Breast epithelium (tissue), 4 donors: ENCODE results near the gene EMILIN2. TPM values are rescaled to one million over a fixed set of nuclear protein-coding genes. Genes with fewer than 3 reads are reported as not detected.

Experiments
- DNase-seq, 2 donors: peaks; one replicate each; pipeline ENCODE4 v3.0.0-alpha.2; 2019; ENCODE audit warnings: low spot score in 2 of 2
- H3K27ac ChIP-seq, 2 donors: fragments of 200-600 bp; sonication (generic) in 1 of 2; one replicate each; pipeline ENCODE4 v1.5.1; 2016 to 2019; ENCODE audit warnings: mild to moderate bottlenecking in 1 of 2
- H3K27me3 ChIP-seq, 2 donors: fragments of 200-600 bp; sonication (generic) in 1 of 2; one replicate each; pipeline versions ENCODE4 v1.5.1 to v1.6.0; 2017 to 2019; ENCODE audit warnings: control low read depth in 1 of 2, mild to moderate bottlenecking in 1 of 2
- H3K36me3 ChIP-seq: fragments of 200-600 bp; one replicate; pipeline ENCODE4 v1.5.1; 2019
- H3K4me1 ChIP-seq, 2 donors: fragments of 200-600 bp; sonication (generic); one replicate each; pipeline ENCODE4 v1.5.1; 2016 to 2019; ENCODE audit warnings: control low read depth in 1 of 2
- H3K4me3 ChIP-seq, 3 donors: fragments of 200-600 bp; sonication (generic); 1 replicate in 2 of 3; 2 replicates in 1 of 3; pipeline ENCODE4 v1.5.1; 2016 to 2019; ENCODE audit warnings: mild to moderate bottlenecking in 3 of 3, moderate library complexity in 2 of 3
- H3K9me3 ChIP-seq, 2 donors: fragments of 200-600 bp; sonication (generic) in 1 of 2; one replicate each; pipeline ENCODE4 v1.5.1; 2016 to 2019; ENCODE audit warnings: control low read depth in 1 of 2
- POLR2A ChIP-seq: fragments of 450-650 bp; IDR thresholded peaks from one replicate; pipeline ENCODE4 v1.6.1; 2016; ENCODE audit warnings: antibody characterized with exemption, mild to moderate bottlenecking, moderate library complexity
- POLR2AphosphoS5 ChIP-seq, 3 donors: sonication (generic); formaldehyde crosslinking; IDR thresholded peaks; one replicate each; pipeline ENCODE4 v1.6.1; 2017; ENCODE audit warnings: antibody characterized with exemption in 3 of 3
- intact Hi-C: fragments of 100-400 bp; cut with DNase I; formaldehyde crosslinking; loops from one replicate; pipeline ENCODE4 v1.15.1; 2023; ENCODE audit warnings: low total_unique reads
- total RNA-seq, 3 donors: library from RNA; depleted of rRNA; stranded (reverse); fragments of >200 nt; gene quantifications; one replicate each; pipeline ENCODE4 v1.1.0, GENCODE V29; 2016
- TF ChIP-seq, protein P1 (sequence below), 3 donors: fragments of 450-650 bp; IDR thresholded peaks; one replicate each; pipeline ENCODE4 v1.5.1; 2016 to 2017; ENCODE audit warnings: antibody characterized with exemption in 3 of 3, mild to moderate bottlenecking in 3 of 3, moderate library complexity in 3 of 3

Gene EMILIN2
- total RNA-seq, 3 donors from 2014 or later, result 23.9 to 45.1 (median 32.4) TPM

- no peak for DNase-seq
- no peak for TF ChIP-seq POLR2A
- TF ChIP-seq, protein P1, sequence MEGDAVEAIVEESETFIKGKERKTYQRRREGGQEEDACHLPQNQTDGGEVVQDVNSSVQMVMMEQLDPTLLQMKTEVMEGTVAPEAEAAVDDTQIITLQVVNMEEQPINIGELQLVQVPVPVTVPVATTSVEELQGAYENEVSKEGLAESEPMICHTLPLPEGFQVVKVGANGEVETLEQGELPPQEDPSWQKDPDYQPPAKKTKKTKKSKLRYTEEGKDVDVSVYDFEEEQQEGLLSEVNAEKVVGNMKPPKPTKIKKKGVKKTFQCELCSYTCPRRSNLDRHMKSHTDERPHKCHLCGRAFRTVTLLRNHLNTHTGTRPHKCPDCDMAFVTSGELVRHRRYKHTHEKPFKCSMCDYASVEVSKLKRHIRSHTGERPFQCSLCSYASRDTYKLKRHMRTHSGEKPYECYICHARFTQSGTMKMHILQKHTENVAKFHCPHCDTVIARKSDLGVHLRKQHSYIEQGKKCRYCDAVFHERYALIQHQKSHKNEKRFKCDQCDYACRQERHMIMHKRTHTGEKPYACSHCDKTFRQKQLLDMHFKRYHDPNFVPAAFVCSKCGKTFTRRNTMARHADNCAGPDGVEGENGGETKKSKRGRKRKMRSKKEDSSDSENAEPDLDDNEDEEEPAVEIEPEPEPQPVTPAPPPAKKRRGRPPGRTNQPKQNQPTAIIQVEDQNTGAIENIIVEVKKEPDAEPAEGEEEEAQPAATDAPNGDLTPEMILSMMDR (IDR thresholded peaks at IDR 0.05), result no peak
- no peak for TF ChIP-seq POLR2AphosphoS5 (IDR thresholded peaks at IDR 0.05)
- Histone ChIP-seq H3K27me3 (no peaks in the 10 kb centered on the region), H3K27ac (no peak overlapping the region), H3K4me3 (no peak overlapping the region), H3K9me3 (no peaks in the 10 kb centered on the region), H3K36me3 (peaks cover 7% of the 10 kb centered on the region), H3K4me1 (no peaks in the 10 kb centered on the region)
- intact Hi-C loops, result no loop called here
Measured at GRCh38 chr18:2908946-2909335, 62.1 kb downstream of the EMILIN2 start.

- TF ChIP-seq, protein P1 (IDR thresholded peaks at IDR 0.05), result no peak
- no peak for TF ChIP-seq POLR2A
- no peak for TF ChIP-seq POLR2AphosphoS5 (IDR thresholded peaks at IDR 0.05)
- intact Hi-C loops, result no loop called here
- Histone ChIP-seq H3K27me3 (no peaks in the 10 kb centered on the region), H3K36me3 (peaks cover 7% of the 10 kb centered on the region), H3K4me1 (no peaks in the 10 kb centered on the region), H3K9me3 (no peaks in the 10 kb centered on the region), H3K4me3 (no peak overlapping the region), H3K27ac (peak overlapping the region in 1 of 2 donors; percentile 3)
- no peak for DNase-seq
Measured at GRCh38 chr18:2909431-2910140, 62.8 kb downstream of the EMILIN2 start.

GRCh38 chr18:2910261-2910660, 63.5 kb downstream of the EMILIN2 start:
- peaks cover 7% of the 10 kb centered on the region for H3K36me3 ChIP-seq
- H3K27me3 ChIP-seq, result no peaks in the 10 kb centered on the region
- intact Hi-C loops, result no loop called here
- H3K4me1 ChIP-seq, result no peaks in the 10 kb centered on the region
- no peak for DNase-seq
- no peak overlapping the region for H3K27ac ChIP-seq
- no peaks in the 10 kb centered on the region for H3K9me3 ChIP-seq
- TF ChIP-seq, protein P1 (IDR thresholded peaks at IDR 0.05), result no peak
- TF ChIP-seq POLR2A (no peak), POLR2AphosphoS5 (IDR thresholded peaks at IDR 0.05) (no peak)
- H3K4me3 ChIP-seq, result no peak overlapping the region

- H3K27ac ChIP-seq, result no peak overlapping the region
- intact Hi-C loops, result no loop called here
- H3K9me3 ChIP-seq, result no peaks in the 10 kb centered on the region
- no peaks in the 10 kb centered on the region for H3K4me1 ChIP-seq
- H3K36me3 ChIP-seq, result peaks cover 7% of the 10 kb centered on the region
- no peak overlapping the region for H3K4me3 ChIP-seq
- no peak for TF ChIP-seq POLR2A
- TF ChIP-seq, protein P1 (IDR thresholded peaks at IDR 0.05), result no peak
- TF ChIP-seq POLR2AphosphoS5 (IDR thresholded peaks at IDR 0.05), result no peak
- DNase-seq, result no peak
- H3K27me3 ChIP-seq, result no peaks in the 10 kb centered on the region
Measured at GRCh38 chr18:2910751-2911425, 64.1 kb downstream of the EMILIN2 start.

DNA sequence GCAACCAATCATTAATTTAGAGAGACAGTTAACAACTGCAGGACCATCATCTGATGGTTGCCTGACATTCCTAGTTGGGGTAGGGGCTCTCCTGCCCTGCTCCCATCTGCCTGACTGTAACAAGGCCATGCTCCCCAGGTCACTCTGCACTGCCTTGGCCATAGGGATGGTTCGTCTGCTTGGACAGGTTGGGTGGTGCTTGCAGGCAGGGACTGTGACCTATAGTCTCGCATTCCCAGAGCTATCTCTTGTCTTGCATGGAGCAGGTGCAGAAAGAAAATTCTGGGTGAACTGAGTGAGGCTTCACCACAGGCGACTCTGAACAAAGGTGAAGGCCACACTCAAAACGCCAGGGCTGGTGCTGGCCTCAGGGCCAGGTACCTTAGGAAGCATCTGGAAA, 64.7 kb downstream of the EMILIN2 start:
- TF ChIP-seq POLR2AphosphoS5 (IDR thresholded peaks at IDR 0.05) (no peak), POLR2A (no peak)
- TF ChIP-seq, protein P1 (IDR thresholded peaks at IDR 0.05), result no peak

More for the DNA sequence above, 64.7 kb downstream of the EMILIN2 start:
- DNase-seq, result no peak
- Histone ChIP-seq H3K27me3 (no peaks in the 10 kb centered on the region), H3K9me3 (no peaks in the 10 kb centered on the region), H3K4me3 (no peak overlapping the region), H3K27ac (no peak overlapping the region), H3K4me1 (no peaks in the 10 kb centered on the region), H3K36me3 (peaks cover 7% of the 10 kb centered on the region)
- intact Hi-C loops, result no loop called here
